ENCODE results near the gene DNAJC30. TPM values are rescaled to one million over a fixed set of nuclear protein-coding genes. Genes with fewer than 3 reads are reported as not detected.
A peak's percentile ranks its signal among the peaks of the same experiment; 100 is the strongest.
"Not testable (repeated sequence)": the region's sequence is repeated elsewhere in the genome, so short reads cannot be mapped to it uniquely, and the experiment has no call there.

Gene DNAJC30
- total and polyA plus RNA-seq, 2 donors (not counting 1 experiment from before 2014, with no cell fraction given), result 6.6 to 15.5 TPM

- peaks cover 0 to 49% (median 22%) of the 10 kb centered on the region in 4 experiments for H3K27me3 ChIP-seq (replicated peaks in 1 of 4; ENCODE audit: control extremely low read depth in 1 of 4, control insufficient read depth in 3 of 4, insufficient read depth in 4 of 4, low read length in 3 of 4)
- H3K9me3 ChIP-seq (ENCODE audit: control extremely low read depth in 1 of 3, control insufficient read depth in 2 of 3, insufficient read depth in 1 of 3, low read length in 2 of 3), result peaks cover 0 to 11% (median 0%) of the 10 kb centered on the region in 3 donors
- H3K9ac ChIP-seq (ENCODE audit: low read length), result no peak overlapping the region
- H3K79me2 ChIP-seq (ENCODE audit: control insufficient read depth, insufficient read depth, low read length), result no peaks in the 10 kb centered on the region
- CTCF ChIA-PET, result interaction anchor here (1.1 to 6.4 kb wide), 2 partner anchors 14 to 115 kb away, joined by 3 to 93 read pairs; no protein-coding TSS in a partner anchor
- H3K4me2 ChIP-seq (replicated peaks; ENCODE audit: low read depth, low read length, poor library complexity, severe bottlenecking), result no peak overlapping the region
- intact Hi-C loops (cut with micrococcal nuclease), result no loop called here
- no peaks in the 10 kb centered on the region for H3K36me3 ChIP-seq (replicated peaks in 1 of 2; ENCODE audit: control extremely low read depth in 1 of 2, control insufficient read depth in 1 of 2, extremely low read depth in 1 of 2, insufficient read depth in 2 of 2, low read length in 1 of 2)
- no peak overlapping the region for H3K4me3 ChIP-seq (ENCODE audit: control extremely low read depth in 1 of 5, extremely low read depth in 1 of 5, insufficient read depth in 1 of 5, low read depth in 2 of 5, low read length in 4 of 5)
- no peak overlapping the region for H2AFZ ChIP-seq (ENCODE audit: insufficient read depth, low read depth, low read length, poor library complexity, severe bottlenecking)
- Mint-ChIP-seq H3K9me3 (ENCODE audit: insufficient read depth) (no peaks in the 10 kb centered on the region), H3K4me1 (peaks cover 20% of the 10 kb centered on the region), H3K4me3 (peak overlapping the region; percentile 67), H3K27ac (peak overlapping the region; percentile 37), H3K27me3 (peaks cover 19% of the 10 kb centered on the region)
- no peak for ATAC-seq (ENCODE audit: low read depth)
- TF ChIP-seq CTCF (IDR thresholded peaks at IDR 0.05) (no peak), EZH2 (IDR thresholded peaks at IDR 0.05; ENCODE audit: borderline replicate concordance, insufficient read depth, low read depth, low read length, poor library complexity, severe bottlenecking) (no peak)
- no peak overlapping the region for H3K27ac ChIP-seq (ENCODE audit: low read length in 2 of 2)
- H3K4me1 ChIP-seq (ENCODE audit: control insufficient read depth in 2 of 2, insufficient read depth in 2 of 2, low read length in 2 of 2), result peaks cover 25 to 29% of the 10 kb centered on the region in 2 donors
- DNase-seq, result no peak
- 93% methylated on average over 3 of the region's 3 CpGs for WGBS (ENCODE audit: insufficient coverage)
- H4K20me1 ChIP-seq (ENCODE audit: control insufficient read depth, insufficient read depth, low read length, poor library complexity, severe bottlenecking), result peaks cover 12% of the 10 kb centered on the region
- POLR2A ChIA-PET, result no interaction called here
Measured at GRCh38 chr7:73721377-73721817, 38.1 kb upstream of the DNAJC30 start.

GRCh38 chr7:73720443-73720842 is 37.2 kb upstream of the DNAJC30 start:
- H3K27ac ChIP-seq (ENCODE audit: low read length in 2 of 2); H3K4me3 ChIP-seq (ENCODE audit: control extremely low read depth in 1 of 5, extremely low read depth in 1 of 5, insufficient read depth in 1 of 5, low read depth in 2 of 5, low read length in 4 of 5); H3K27ac Mint-ChIP-seq; H2AFZ ChIP-seq (ENCODE audit: insufficient read depth, low read depth, low read length, poor library complexity, severe bottlenecking); DNase-seq; H3K4me2 ChIP-seq (replicated peaks; ENCODE audit: low read depth, low read length, poor library complexity, severe bottlenecking); intact Hi-C loops (cut with micrococcal nuclease); H3K36me3 ChIP-seq (replicated peaks in 1 of 2; ENCODE audit: control extremely low read depth in 1 of 2, control insufficient read depth in 1 of 2, extremely low read depth in 1 of 2, insufficient read depth in 2 of 2, low read length in 1 of 2); H3K9ac ChIP-seq (ENCODE audit: low read length); H3K9me3 Mint-ChIP-seq (ENCODE audit: insufficient read depth); ATAC-seq (ENCODE audit: low read depth); H3K79me2 ChIP-seq (ENCODE audit: control insufficient read depth, insufficient read depth, low read length): not testable (repeated sequence)
- POLR2A ChIA-PET, result interaction anchor here (0.7 to 0.9 kb wide), 2 partner anchors 12 to 122 kb away, joined by 5 read pairs; no protein-coding TSS in a partner anchor
- H4K20me1 ChIP-seq (ENCODE audit: control insufficient read depth, insufficient read depth, low read length, poor library complexity, severe bottlenecking), result peaks cover 12% of the 10 kb centered on the region
- peaks cover 25 to 31% of the 10 kb centered on the region in 2 donors for H3K4me1 ChIP-seq (ENCODE audit: control insufficient read depth in 2 of 2, insufficient read depth in 2 of 2, low read length in 2 of 2)
- peaks cover 27% of the 10 kb centered on the region for H3K27me3 Mint-ChIP-seq
- peak overlapping the region; percentile 82 for H3K4me3 Mint-ChIP-seq
- 85% methylated on average over 4 of the region's 9 CpGs for WGBS (ENCODE audit: insufficient coverage)
- H3K27me3 ChIP-seq (replicated peaks in 1 of 4; ENCODE audit: control extremely low read depth in 1 of 4, control insufficient read depth in 3 of 4, insufficient read depth in 4 of 4, low read length in 3 of 4), result peaks cover 0 to 53% (median 24%) of the 10 kb centered on the region in 4 experiments
- H3K9me3 ChIP-seq (ENCODE audit: control extremely low read depth in 1 of 3, control insufficient read depth in 2 of 3, insufficient read depth in 1 of 3, low read length in 2 of 3), result peaks cover 0 to 11% (median 0%) of the 10 kb centered on the region in 3 donors
- CTCF ChIA-PET, result interaction anchor here (1.2 to 1.6 kb wide), 3 partner anchors 12 to 113 kb away, joined by 5 to 6 read pairs (median 5); partner anchors contain the start of gene ABHD11
- peaks cover 20% of the 10 kb centered on the region for H3K4me1 Mint-ChIP-seq
